Loucy (cell line): Measurements from ENCODE around the gene MACROD2.

Source experiments
- H2AFZ ChIP-seq: fragments of 200-600 bp; sonication (generic); 2 replicates; pipeline ENCODE4 v1.6.0; 2016; ENCODE audit warnings: antibody characterized with exemption, mild to moderate bottlenecking, low read length, moderate library complexity
- H3F3A ChIP-seq: fragments of 200-600 bp; 2 replicates; pipeline ENCODE4 v1.6.0; 2016; ENCODE audit warnings: antibody characterized with exemption, low read depth, mild to moderate bottlenecking
- H3K27me3 ChIP-seq: fragments of 200-600 bp; sonication (generic); 2 replicates; pipeline ENCODE4 v1.6.1; 2014; ENCODE audit warnings: low read length, mild to moderate bottlenecking; ENCODE audit not compliant: insufficient read depth, poor library complexity, severe bottlenecking
- H3K36me3 ChIP-seq: fragments of 200-600 bp; sonication (generic); 2 replicates; pipeline ENCODE4 v1.6.1; 2016; ENCODE audit warnings: low read length; ENCODE audit not compliant: insufficient read depth
- H3K4me1 ChIP-seq: fragments of 200-600 bp; sonication (generic); 2 replicates; pipeline ENCODE4 v1.5.1; 2014; ENCODE audit warnings: low read length, mild to moderate bottlenecking; ENCODE audit not compliant: insufficient read depth, poor library complexity, severe bottlenecking
- H3K4me2 ChIP-seq: fragments of 200-600 bp; sonication (generic); 2 replicates; pipeline ENCODE4 v1.6.0; 2014; ENCODE audit warnings: antibody characterized with exemption, low read length, low read depth, mild to moderate bottlenecking; ENCODE audit not compliant: poor library complexity, severe bottlenecking
- H3K4me3 ChIP-seq: fragments of 200-600 bp; sonication (generic); 2 replicates; pipeline ENCODE4 v1.5.1; 2014; ENCODE audit warnings: low read length, mild to moderate bottlenecking, mixed read lengths; ENCODE audit not compliant: poor library complexity, severe bottlenecking
- H3K79me2 ChIP-seq: fragments of 200-600 bp; sonication (generic); 2 replicates; pipeline ENCODE4 v1.6.1; 2014; ENCODE audit warnings: low read length; ENCODE audit not compliant: insufficient read depth
- H3K9ac ChIP-seq: fragments of 200-600 bp; sonication (generic); 2 replicates; pipeline ENCODE4 v1.6.0; 2014; ENCODE audit warnings: mild to moderate bottlenecking, low read depth, low read length, moderate library complexity; ENCODE audit not compliant: poor library complexity, severe bottlenecking
- H3K9me2 ChIP-seq: fragments of 200-600 bp; sonication (generic); replicated peaks from 2 replicates; pipeline ENCODE4 v1.6.1; 2016; ENCODE audit warnings: low read depth, low read length, mixed read lengths
- H3K9me3 ChIP-seq: fragments of 200-600 bp; sonication (generic); 2 replicates; pipeline ENCODE4 v1.6.1; 2014; ENCODE audit warnings: mild to moderate bottlenecking, antibody characterized with exemption, low read length, low read depth; ENCODE audit not compliant: insufficient read depth
- H4K20me1 ChIP-seq: fragments of 200-600 bp; sonication (generic); 2 replicates; pipeline ENCODE4 v1.6.0; 2014; ENCODE audit warnings: antibody characterized with exemption, low read length, mild to moderate bottlenecking; ENCODE audit not compliant: insufficient read depth, poor library complexity, severe bottlenecking
- CTCF ChIP-seq: fragments of 200-600 bp; sonication (generic); conservative IDR thresholded peaks from 2 replicates; pipeline ENCODE4 v1.5.1; 2014; ENCODE audit warnings: mild to moderate bottlenecking, antibody characterized with exemption, low read length
- EZH2phosphoT487 ChIP-seq: fragments of 200-600 bp; IDR thresholded peaks from 2 replicates; pipeline ENCODE4 v1.6.1; 2018; ENCODE audit warnings: antibody characterized with exemption, mild to moderate bottlenecking, moderate library complexity, borderline replicate concordance

The MACROD2 gene

DNA sequence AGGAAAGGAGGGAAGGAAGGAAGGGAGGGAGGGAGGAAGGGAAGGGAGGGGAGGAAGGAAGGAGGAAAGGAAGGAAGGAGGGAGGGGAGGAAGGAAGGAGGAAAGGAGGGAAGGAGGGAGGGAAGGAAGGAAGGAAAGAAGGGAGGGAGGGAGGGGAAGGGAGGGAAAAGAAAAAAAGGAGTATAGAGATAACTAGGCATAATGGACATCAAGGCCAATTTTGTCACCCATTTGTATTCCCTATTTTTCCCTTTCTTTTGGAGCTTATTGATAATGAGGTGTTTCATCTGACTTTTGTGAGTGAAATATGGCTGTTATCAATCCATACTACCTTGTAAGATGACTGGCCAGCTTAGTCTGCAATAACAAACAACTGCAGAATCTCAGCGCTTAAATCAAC, 624.1 kb downstream of the MACROD2 start:
- peaks cover 5% of the 10 kb centered on the region; the same call in 1 of the 2 replicates for H3K9me3 ChIP-seq
- H3K4me3 ChIP-seq = no peak overlapping the region
- TF ChIP-seq CTCF = no peak
- no peak for TF ChIP-seq EZH2phosphoT487
- no peak overlapping the region for H2AFZ ChIP-seq
- H3K27me3 ChIP-seq = no peaks in the 10 kb centered on the region
- H3K4me1 ChIP-seq = no peaks in the 10 kb centered on the region
- no peaks in the 10 kb centered on the region for H3K79me2 ChIP-seq
- H3K9ac ChIP-seq = no peak overlapping the region
- H4K20me1 ChIP-seq = no peaks in the 10 kb centered on the region
- H3K4me2 ChIP-seq = no peak overlapping the region
- no peaks in the 10 kb centered on the region for H3F3A ChIP-seq
- H3K9me2 ChIP-seq = no peaks in the 10 kb centered on the region
- H3K36me3 ChIP-seq = no peaks in the 10 kb centered on the region

DNA sequence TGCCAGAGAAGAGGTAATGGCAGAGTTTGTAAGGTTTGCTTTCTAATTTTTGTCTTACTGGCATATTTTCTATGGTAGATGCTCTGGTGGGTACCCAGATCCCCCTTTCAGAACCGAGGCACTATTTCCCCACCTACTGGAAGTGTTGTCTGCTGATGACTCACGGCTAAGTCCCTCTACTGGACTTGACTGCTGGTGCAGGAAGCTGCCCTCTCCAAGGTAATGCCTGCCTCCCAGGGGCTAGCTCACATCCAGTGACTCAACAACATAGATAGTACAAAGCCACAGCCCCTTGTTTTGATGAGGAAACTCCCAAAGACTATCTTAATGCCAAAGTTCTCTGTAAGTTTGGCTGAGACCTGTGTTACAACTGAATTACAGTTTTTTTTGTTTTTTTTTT, 627.5 kb downstream of the MACROD2 start:
- Histone ChIP-seq H3K4me3 (no peak overlapping the region), H2AFZ (no peak overlapping the region), H3K27me3 (no peaks in the 10 kb centered on the region), H3K4me1 (no peaks in the 10 kb centered on the region), H3K9me3 (no peaks in the 10 kb centered on the region), H3K79me2 (no peaks in the 10 kb centered on the region), H4K20me1 (no peaks in the 10 kb centered on the region), H3K9me2 (no peaks in the 10 kb centered on the region), H3K9ac (no peak overlapping the region), H3K36me3 (no peaks in the 10 kb centered on the region), H3F3A (no peaks in the 10 kb centered on the region), H3K4me2 (no peak overlapping the region)
- TF ChIP-seq EZH2phosphoT487 (no peak), CTCF (no peak)

DNA sequence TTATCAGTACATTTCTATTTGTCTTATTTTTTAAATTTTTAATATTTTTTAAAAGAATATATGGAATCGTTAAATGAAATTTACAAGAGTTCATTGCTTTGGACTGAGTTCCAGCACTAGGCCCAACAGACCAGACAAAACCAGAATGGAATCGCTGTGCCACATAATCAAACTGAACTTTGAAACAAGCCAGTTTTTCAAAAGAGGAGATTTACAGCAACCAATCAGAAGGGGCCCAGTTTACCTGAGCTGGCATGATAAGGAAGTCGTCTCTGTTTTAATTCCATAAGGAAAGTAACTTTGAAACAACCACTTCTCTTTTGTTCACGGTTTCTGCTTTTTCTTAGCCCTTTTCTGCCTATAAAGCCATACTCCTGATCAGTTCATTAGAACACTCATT, 635.7 kb downstream of the MACROD2 start:
- no peaks in the 10 kb centered on the region; the same call in 1 of the 2 replicates for H3K9me2 ChIP-seq
- H3K4me1 ChIP-seq = no peaks in the 10 kb centered on the region
- no peak overlapping the region for H3K4me2 ChIP-seq
- H3K36me3 ChIP-seq = no peaks in the 10 kb centered on the region
- no peak overlapping the region for H2AFZ ChIP-seq
- H3K9me3 ChIP-seq = no peaks in the 10 kb centered on the region
- no peaks in the 10 kb centered on the region for H3K27me3 ChIP-seq
- no peak overlapping the region for H3K4me3 ChIP-seq
- no peak overlapping the region for H3K9ac ChIP-seq
- no peaks in the 10 kb centered on the region for H3F3A ChIP-seq
- H4K20me1 ChIP-seq = no peaks in the 10 kb centered on the region
- no peak for TF ChIP-seq CTCF
- TF ChIP-seq EZH2phosphoT487 = no peak
- no peaks in the 10 kb centered on the region for H3K79me2 ChIP-seq
